Skin epidermis (tissue), 12 donors: ENCODE data around the gene UMAD1.

Experiments used
- H3K27ac ChIP-seq, 21 experiments: fragments of 200-600 bp; sonication (generic) in 11 of 21; one replicate each; pipeline ENCODE4 v1.5.0; 2020; ENCODE audit warnings: mild to moderate bottlenecking in 3 of 21, inconsistent platforms in 2 of 21, moderate library complexity in 2 of 21
- H3K4me3 ChIP-seq, 7 experiments: fragments of 200-600 bp; sonication (generic) in 2 of 7; one replicate each; pipeline ENCODE4 v1.5.0; 2020; ENCODE audit warnings: inconsistent platforms in 2 of 7, mild to moderate bottlenecking in 2 of 7, moderate library complexity in 1 of 7

The UMAD1 gene

DNA sequence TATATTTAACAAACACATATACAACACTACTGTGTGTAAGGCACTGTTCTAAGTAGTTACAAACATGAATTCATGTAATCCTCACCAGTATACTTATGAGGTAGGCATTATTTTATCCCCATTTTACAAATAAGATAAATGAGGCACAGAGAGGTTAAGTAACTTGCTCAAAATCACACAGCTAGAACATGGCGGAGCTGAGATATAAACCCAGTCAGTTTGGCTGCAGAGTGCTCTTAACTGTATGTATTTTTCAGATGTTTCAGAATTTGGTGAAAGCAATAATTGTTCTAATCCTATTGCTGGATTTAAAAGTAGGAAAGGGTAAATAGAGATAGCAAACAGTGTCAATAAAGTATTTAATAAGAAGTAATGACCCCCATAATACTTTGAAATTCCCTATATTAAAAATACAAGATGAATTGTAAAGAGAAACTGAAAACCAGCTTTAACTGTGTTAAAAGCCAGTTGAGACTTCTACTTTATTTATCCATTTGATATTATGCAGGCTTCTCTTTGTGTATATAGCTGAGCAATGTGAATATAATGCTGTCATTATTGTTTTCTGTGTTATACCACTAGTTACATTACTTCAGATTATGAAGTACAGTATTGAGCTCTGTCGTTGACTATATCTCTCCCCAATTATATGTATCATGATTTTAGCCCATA, 110.2 kb downstream of the UMAD1 start:
- no peak overlapping the region for H3K27ac ChIP-seq

GRCh38 chr7:7751243-7752092, 110.9 kb downstream of the UMAD1 start:
- Histone ChIP-seq H3K4me3 (no peak overlapping the region), H3K27ac (no peak overlapping the region)

More for the DNA sequence above, 110.2 kb downstream of the UMAD1 start:
- no peak overlapping the region for H3K4me3 ChIP-seq

- H3K4me3 ChIP-seq: no peak overlapping the region
- H3K27ac ChIP-seq: no peak overlapping the region
Observed at GRCh38 chr7:7756577-7756976, 116.0 kb downstream of the UMAD1 start.

DNA sequence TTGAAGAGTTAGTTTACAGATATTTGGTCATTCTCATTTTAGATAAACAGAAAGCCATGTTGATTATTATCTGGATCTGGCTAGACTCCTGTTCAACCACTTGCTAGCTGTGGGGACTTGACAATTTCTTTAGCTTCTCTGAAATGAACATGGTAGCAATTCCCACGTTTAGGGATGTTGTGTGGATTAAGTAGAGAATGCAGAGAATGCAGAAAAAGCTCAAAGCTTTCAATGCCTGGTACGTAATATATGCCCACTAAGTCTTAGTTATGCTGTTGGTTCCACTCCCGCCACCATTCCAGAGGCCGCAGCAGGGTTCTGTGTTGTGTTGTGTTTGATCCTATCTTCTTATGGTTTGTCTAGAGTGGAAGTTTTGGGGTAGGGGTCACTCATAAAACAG, 117.0 kb downstream of the UMAD1 start:
- no peak overlapping the region for H3K4me3 ChIP-seq
- H3K27ac ChIP-seq: no peak overlapping the region

- H3K4me3 ChIP-seq: peak overlapping the region; percentile 18 to 38 (median 27)
- H3K27ac ChIP-seq: peak overlapping the region in 17 of 21 experiments; percentile 2 to 84 (median 65)
Observed at GRCh38 chr7:7761340-7761973, 120.9 kb downstream of the UMAD1 start.

GRCh38 chr7:7761974-7762779, 121.6 kb downstream of the UMAD1 start:
- H3K27ac ChIP-seq: peak overlapping the region in 20 of 21 experiments; percentile 2 to 84 (median 64)
- H3K4me3 ChIP-seq: peak overlapping the region; percentile 18 to 38 (median 27)

DNA sequence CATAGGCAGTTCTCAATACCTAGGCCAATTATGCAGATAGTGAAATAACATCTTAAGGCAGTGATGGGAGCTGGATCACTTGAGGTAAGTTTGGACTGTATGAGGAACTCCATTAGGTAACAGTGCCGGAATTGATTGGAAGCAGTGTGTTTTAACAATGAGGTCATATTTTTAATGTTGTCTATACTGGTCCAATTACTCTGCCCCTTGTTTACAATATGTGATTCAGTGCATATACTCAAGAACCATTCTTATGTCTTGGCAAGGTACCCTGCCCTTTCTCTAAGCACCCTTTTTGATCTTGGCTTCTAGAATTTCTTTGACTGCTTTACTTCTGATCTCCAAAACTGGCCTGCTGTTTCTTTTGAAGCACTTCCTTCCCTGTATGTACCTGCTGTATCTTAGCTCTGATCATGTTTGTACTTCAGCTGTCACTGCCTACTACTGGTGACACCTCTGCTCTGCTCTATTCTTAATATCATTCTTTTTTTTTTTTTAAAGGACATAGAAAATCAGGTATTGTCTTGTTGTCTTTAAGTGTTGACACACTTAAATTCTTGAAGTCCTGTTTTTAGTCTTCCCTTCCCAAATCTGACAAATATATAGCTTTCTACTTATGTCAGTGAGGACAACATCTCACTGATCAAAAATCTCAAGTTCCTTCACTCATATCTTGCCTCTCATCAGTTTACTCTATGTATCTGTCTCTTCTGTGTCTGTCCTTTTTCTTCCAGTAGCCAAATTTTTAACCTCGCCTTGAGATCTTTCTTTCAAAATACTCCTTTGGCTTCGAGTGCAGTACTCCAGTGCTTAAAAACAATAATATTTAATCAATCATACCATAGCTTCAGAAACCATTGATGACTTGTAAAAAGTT, 124.2 kb downstream of the UMAD1 start:
- Histone ChIP-seq H3K4me3 (no peak overlapping the region), H3K27ac (peak overlapping the region in 4 of 21 experiments; percentile 20 to 35 (median 26))

GRCh38 chr7:7765422-7765821, 124.9 kb downstream of the UMAD1 start:
- Histone ChIP-seq H3K27ac (peak overlapping the region in 1 of 21 experiments; percentile 28), H3K4me3 (no peak overlapping the region)

- Histone ChIP-seq H3K27ac (no peak overlapping the region), H3K4me3 (no peak overlapping the region)
Observed at GRCh38 chr7:7766671-7767070, 126.1 kb downstream of the UMAD1 start.

DNA sequence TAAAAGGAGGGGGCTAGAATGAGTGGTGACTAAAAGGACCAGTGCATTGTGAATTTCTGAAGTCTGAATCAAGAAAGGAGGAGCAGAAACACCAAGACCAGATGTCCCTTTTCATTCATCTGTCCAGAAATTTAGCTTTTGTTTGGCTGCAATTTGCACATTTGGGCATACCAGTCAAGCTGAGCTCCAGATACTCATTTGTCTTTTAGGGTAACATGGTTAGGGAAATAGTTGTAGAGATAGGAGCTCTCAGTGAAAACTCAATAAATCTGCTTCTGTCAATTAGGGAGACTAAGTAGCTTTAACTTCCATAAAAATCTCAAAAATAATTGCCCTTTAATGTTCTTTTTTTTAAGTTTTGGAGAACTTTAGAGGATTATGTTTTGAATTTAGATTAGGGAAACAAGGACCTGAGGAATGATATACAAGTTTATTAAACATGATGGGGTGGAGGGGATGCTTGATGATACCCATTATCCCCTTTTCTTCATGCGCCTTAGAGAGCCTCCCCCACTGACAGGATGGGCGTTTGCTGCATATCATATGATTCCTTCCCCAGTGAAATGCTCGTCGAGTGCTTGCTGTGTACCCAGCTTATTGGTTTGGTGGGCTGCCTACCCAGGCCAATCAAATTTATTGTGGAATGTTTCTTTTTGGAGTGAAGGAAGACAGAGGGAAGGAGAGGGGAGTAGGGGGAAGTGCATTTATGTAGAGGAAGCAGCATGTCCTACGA, 128.6 kb downstream of the UMAD1 start:
- Histone ChIP-seq H3K4me3 (no peak overlapping the region), H3K27ac (no peak overlapping the region)

- no peak overlapping the region for H3K4me3 ChIP-seq
- peak overlapping the region in 1 of 21 experiments; percentile 33 for H3K27ac ChIP-seq
Observed at GRCh38 chr7:7769710-7770627, 129.4 kb downstream of the UMAD1 start.

- no peak overlapping the region for H3K4me3 ChIP-seq
- H3K27ac ChIP-seq: peak overlapping the region in 1 of 21 experiments; percentile 14
Observed at GRCh38 chr7:7771452-7771851, 130.9 kb downstream of the UMAD1 start.

GRCh38 chr7:7772397-7772821, 131.9 kb downstream of the UMAD1 start:
- H3K4me3 ChIP-seq: no peak overlapping the region
- H3K27ac ChIP-seq: peak overlapping the region in 2 of 21 experiments; percentile 50 to 72

- peak overlapping the region in 1 of 21 experiments; percentile 39 for H3K27ac ChIP-seq
- H3K4me3 ChIP-seq: no peak overlapping the region
Observed at GRCh38 chr7:7773334-7774309, 133.1 kb downstream of the UMAD1 start.

DNA sequence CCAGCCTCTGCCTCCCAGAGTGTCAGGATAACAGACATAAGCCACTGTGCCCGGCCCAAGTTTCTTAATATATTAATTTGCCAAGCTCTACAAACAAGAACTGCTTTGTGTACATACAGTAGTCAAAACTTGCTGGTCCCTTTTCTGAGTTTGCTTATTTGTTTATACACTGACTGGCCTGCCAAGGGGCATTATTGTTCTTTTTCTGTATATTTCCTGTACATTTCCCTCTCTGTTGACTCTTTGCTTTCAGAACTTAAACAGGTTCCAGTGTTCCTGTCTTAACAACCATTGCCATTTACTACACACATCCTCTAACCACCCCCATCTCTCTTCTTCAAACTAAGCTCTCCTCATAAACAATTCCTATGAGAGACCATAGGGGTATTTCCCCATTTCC, 139.3 kb downstream of the UMAD1 start:
- H3K4me3 ChIP-seq: no peak overlapping the region

DNA sequence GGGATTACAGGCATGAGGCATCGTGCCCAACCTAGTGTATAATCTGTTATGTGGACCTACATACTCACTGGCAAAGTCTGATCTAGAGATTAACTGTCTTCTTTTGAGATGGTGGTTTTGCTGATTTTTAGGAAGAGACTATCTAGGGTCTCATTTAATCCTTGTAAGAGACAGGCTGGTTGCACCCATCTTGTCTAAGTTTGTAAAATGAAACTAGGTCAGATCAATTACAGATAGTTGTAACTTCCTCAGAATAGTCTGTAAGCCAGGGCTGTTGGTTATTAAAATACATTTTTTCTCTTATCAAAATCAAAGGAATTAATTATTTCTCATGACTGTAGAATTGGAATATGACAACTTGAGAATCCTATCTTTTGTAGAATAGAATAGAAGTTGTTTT, 142.4 kb downstream of the UMAD1 start:
- H3K27ac ChIP-seq: peak overlapping the region in 1 of 21 experiments; percentile 20
- H3K4me3 ChIP-seq: no peak overlapping the region

More for the DNA sequence above, 139.3 kb downstream of the UMAD1 start:
- no peak overlapping the region for H3K27ac ChIP-seq
